ENCODE data around the gene REEP1.

REEP1 gene

DNA sequence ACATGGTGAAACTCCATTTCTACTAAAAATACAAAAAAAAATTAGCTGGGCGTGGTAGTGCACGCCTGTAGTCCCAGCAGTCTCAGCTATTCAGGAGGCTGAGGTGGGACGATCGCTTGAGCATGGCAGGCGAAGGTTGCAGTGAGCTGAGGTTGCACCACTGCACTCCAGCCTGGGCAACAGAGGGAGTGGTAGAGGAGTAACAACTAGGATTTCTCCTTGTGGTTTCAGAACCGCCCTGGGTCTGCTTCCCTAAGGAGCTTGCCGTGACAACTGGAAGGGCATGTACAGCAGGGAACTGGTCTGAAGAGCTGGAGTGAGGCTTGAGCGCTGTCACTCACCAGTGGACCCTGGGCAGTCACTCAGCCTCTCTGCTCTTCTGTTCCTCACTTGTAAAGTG is 29.1 kb downstream of the REEP1 start:
- in situ Hi-C loops (cut with HindIII; ENCODE audit: low sequenced_read_pairs), result no loop called here

DNA sequence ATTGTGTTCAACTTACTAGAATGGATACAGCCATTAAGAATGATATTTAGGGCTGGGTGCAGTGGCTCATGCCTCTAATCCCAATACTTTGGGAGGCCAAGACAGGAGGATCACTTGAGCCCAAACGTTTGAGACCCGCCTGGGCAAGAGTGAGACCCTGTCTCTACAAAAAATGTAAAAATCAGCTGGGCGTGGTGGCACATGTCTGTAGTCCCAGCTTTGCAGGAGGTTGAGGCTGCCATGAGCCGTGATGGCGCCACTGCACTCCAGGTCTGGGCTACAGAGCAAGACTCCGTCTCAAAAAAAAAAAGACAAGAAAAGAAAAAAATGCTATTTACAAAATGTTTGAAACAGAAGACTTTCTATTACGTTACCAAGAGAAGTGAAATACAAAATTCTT is 30.0 kb downstream of the REEP1 start:
- in situ Hi-C loops (cut with HindIII; ENCODE audit: low sequenced_read_pairs), result no loop called here

GRCh38 chr2:86305915-86306254 is 31.5 kb downstream of the REEP1 start:
- in situ Hi-C loops (cut with HindIII; ENCODE audit: low sequenced_read_pairs), result no loop called here

- in situ Hi-C loops (cut with HindIII; ENCODE audit: low sequenced_read_pairs), result no loop called here
These were observed 32.1 kb downstream of the REEP1 start for GRCh38 chr2:86305195-86305914.

DNA sequence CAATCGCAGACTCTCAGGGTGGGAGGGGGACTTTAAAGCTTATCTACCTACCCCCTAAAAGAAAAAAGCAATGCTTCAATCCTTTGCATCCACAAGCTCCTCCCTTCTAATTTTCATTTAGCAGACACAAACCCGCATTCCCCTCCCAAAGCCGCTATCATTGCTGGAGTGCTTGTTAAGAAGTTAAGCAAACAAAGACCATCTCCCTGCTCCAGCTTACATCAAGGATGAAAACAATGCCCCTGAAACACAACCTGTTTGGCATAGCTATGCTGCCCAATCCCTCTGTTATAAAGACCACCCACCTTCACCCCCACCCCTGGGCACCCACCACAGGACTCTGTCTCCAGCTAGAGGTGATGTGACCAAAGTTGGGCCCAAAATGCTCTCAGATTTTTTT is 33.0 kb downstream of the REEP1 start:
- in situ Hi-C loops (cut with HindIII; ENCODE audit: low sequenced_read_pairs), result no loop called here

- in situ Hi-C loops (cut with HindIII; ENCODE audit: low sequenced_read_pairs), result no loop called here
These were observed 35.1 kb downstream of the REEP1 start for GRCh38 chr2:86302320-86302719.

- in situ Hi-C loops (cut with HindIII; ENCODE audit: low sequenced_read_pairs), result no loop called here
These were observed 35.7 kb downstream of the REEP1 start for GRCh38 chr2:86301711-86302202.

DNA sequence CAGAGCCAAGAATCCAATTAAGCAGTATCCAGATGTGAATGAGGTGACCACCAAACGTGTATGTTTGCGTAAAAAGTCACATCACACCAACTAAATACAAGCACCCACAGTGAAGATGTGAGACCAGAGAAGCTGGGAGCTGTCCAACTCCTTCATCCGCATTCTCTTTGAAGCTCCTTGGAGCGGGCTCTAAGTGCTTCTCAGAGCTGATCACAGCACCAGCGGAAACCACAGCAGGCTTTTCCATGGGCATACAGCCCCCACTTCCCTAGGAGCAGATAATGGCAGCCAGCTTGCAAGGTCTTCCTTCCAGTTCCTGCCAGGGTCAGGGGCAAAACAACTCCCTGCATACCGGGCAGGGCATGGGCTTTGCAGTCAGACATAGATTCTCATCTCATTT is 36.4 kb downstream of the REEP1 start:
- in situ Hi-C loops (cut with HindIII; ENCODE audit: low sequenced_read_pairs), result no loop called here

GRCh38 chr2:86300496-86300895 is 36.9 kb downstream of the REEP1 start:
- in situ Hi-C loops (cut with HindIII; ENCODE audit: low sequenced_read_pairs), result no loop called here

GRCh38 chr2:86298411-86299390 is 38.7 kb downstream of the REEP1 start:
- in situ Hi-C loops (cut with HindIII; ENCODE audit: low sequenced_read_pairs), result no loop called here

DNA sequence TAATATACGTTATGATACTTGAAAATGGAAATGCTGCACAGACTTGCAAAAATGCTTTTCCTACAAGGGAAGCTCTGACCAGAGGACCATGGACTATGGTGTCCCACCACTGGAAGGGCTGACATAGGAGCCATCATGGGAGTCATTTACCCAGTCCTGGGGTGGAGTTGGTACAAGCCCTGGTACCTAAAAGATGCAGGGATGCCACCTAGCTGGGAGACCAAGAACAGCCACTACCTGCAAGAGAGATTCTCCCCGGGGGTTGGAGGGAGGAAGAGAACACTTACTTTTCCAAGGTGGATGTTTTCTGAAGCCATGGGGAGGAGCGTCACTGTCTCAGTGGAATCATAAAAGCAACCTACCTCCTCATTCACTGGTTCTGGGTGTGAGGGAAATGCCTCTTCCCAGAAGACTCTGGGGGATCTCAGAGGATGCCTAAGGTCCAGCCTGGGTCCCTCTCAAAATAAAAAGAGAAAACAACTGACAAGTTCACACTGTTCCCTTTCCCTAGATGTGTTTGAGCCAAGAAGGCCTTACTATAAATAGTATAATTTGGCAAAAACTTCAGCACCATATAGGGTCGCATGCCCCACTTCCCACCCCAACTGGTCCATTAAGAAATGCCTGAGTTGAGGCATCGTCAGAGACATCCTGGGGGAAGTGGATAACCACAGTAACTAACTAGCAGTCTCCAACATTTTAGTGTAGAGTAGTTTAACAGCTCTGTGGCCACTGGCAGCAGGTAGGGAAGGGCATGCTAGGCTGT is 39.9 kb downstream of the REEP1 start:
- in situ Hi-C loops (cut with HindIII; ENCODE audit: low sequenced_read_pairs), result no loop called here

DNA sequence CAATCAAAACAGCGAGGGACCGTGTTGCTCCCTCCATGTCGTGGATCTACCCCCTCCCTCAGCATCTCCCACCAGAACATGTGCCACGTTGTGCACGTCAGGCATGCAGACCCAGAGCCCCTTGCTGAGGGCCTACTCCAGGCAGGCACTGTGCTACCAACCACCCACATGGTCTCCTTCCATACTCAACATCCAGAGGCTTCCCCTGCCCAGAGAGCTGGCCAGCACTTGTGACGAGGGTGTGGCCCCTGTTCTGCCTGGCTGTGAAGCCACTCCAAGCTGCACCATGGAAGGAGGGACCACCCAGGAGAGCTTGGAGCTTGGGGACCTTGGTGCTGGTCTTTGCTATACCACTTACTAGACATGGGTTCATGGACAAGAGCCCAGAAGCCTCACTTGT is 40.5 kb downstream of the REEP1 start:
- in situ Hi-C loops (cut with HindIII; ENCODE audit: low sequenced_read_pairs), result no loop called here

GRCh38 chr2:86295066-86295465 is 42.4 kb downstream of the REEP1 start:
- in situ Hi-C loops (cut with HindIII; ENCODE audit: low sequenced_read_pairs), result no loop called here

DNA sequence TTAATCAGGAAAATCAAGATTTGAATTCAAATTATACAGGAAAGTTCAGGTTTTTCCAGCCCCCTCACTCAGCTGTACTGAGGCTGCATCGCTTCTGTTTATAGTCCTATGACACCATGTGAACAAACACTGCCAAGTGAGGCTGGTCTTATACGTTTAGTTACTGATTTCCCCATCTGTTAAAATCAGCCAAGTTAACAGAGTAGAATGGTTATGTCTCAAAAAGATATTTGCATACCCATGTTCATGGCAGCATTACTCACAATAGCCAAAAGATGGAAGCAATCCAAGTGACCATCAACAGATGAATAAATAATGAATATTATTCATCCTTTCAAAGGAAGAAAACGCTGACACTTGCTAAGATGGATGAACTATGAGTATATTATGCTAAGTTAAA is 43.8 kb downstream of the REEP1 start:
- in situ Hi-C loops (cut with HindIII; ENCODE audit: low sequenced_read_pairs), result no loop called here

DNA sequence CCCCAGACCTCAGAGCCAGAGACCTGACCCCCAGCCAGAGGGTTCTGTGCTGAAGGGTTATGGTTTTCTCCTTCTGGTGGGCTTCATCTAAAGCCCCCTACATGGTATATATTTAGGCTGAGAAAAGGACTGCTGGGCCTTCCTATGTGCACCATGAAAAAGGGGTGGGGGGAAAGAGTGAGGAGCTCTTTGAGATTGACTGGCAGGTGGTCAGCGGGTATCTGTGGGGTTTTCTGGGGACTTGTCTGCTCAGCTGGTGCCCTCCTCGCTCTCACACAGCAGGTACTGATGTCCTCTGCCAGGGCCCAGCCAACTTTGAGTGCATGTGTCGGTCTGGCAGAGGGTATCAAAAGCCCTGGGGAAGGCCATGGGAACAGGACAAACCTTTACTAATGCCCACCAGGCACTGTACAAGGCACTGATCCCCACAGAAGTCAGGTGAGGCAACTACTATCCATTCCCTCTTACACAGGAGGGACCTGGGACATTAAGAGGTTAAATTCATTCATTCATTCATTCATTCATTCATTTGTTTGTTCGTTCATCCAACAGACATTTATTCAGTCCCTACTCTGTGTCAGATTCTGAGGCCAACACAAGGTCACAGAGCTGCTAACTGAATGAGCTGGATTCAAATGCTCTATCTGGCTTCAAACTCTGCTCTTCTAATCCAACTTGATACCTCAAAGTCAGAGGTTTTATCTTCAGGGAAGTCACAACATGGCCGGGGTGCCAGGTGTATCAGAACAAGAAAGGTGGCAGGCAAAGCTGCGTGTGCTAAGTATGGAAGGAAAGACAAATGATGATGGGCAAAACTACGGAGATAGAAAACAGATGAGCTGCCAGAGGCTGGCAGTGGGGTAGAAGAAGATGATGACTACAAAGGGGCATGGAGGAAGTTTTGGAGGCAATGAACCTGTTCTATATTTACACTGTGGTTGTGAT is 44.6 kb downstream of the REEP1 start:
- in situ Hi-C loops (cut with HindIII; ENCODE audit: low sequenced_read_pairs), result no loop called here

GRCh38 chr2:86291328-86291662 is 46.1 kb downstream of the REEP1 start:
- in situ Hi-C loops (cut with HindIII; ENCODE audit: low sequenced_read_pairs), result no loop called here

GRCh38 chr2:86290596-86291327 is 46.7 kb downstream of the REEP1 start:
- in situ Hi-C loops (cut with HindIII; ENCODE audit: low sequenced_read_pairs), result no loop called here

- in situ Hi-C loops (cut with HindIII; ENCODE audit: low sequenced_read_pairs), result no loop called here
These were observed 50.9 kb downstream of the REEP1 start for GRCh38 chr2:86286516-86286915.

GRCh38 chr2:86285981-86286380 is 51.4 kb downstream of the REEP1 start:
- in situ Hi-C loops (cut with HindIII; ENCODE audit: low sequenced_read_pairs), result no loop called here

DNA sequence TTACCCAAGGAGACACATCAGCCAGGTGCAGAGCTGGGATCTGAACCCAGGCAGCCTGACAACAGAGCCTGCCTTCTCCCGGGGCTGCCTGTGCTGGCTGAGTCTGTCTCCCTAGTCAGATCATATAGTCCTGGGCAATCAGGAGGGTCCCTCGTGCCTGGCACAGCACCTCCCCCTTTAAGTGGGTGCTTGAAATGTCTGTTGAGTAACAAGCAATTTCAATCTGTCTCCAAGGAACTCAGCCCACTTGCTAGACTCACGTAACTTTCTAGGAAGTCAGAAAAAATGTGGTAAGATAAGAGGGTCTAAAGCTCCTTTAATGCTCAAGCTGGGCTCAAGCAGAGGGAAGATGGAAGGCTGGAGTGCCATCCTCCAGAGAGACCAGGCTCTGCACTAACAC is 51.9 kb downstream of the REEP1 start:
- in situ Hi-C loops (cut with HindIII; ENCODE audit: low sequenced_read_pairs), result no loop called here

Data from DLD1 (cell line).